HFFc6 (cell line): Measurements from ENCODE around the gene MORC1. TPM values are rescaled to one million over a fixed set of nuclear protein-coding genes. Genes with fewer than 3 reads are reported as not detected.

Source experiments
- DNase-seq: peaks from one replicate; pipeline ENCODE4 v3.0.0-alpha.2; 2018
- H3K27ac Mint-ChIP-seq: 2 replicates; pipeline ENCODE4 v1.8.0; 2020; ENCODE audit warnings: mild to moderate bottlenecking, mixed read lengths
- H3K27me3 Mint-ChIP-seq: 2 replicates; pipeline ENCODE4 v1.8.0; 2021; ENCODE audit warnings: mild to moderate bottlenecking, moderate library complexity, mixed read lengths; ENCODE audit not compliant: insufficient read depth
- H3K36me3 Mint-ChIP-seq: 2 replicates; pipeline ENCODE4 v1.8.0; 2021; ENCODE audit warnings: low read depth, mixed read lengths
- H3K4me1 Mint-ChIP-seq: 2 replicates; pipeline ENCODE4 v1.8.0; 2020; ENCODE audit warnings: low read depth, mixed read lengths
- H3K4me3 Mint-ChIP-seq: 2 replicates; pipeline ENCODE4 v1.8.0; 2020; ENCODE audit warnings: mild to moderate bottlenecking, moderate library complexity, mixed read lengths
- H3K9me3 Mint-ChIP-seq: 2 replicates; pipeline ENCODE4 v1.8.0; 2020; ENCODE audit warnings: mild to moderate bottlenecking, mixed read lengths
- CTCF ChIP-seq: fragments of 200-600 bp; sonication (generic); IDR thresholded peaks from 2 replicates; pipeline ENCODE4 v1.5.0; 2021; ENCODE audit warnings: antibody characterized with exemption, mild to moderate bottlenecking
- total RNA-seq, 6 experiments: library from RNA; stranded (reverse); fragmentation: NEBNext Ultra II Directional; extraction: Animal tissue kit (Norgen Biotek cat#: 25700); gene quantifications; 2 replicates in 1 of 6; 3 replicates in 5 of 6; pipeline ENCODE4 v1.2.3, GENCODE V29; 2021

Gene MORC1
- total RNA-seq, 6 experiments from 2014 or later, result not detected

GRCh38 chr3:109070211-109070610 lies 47.7 kb downstream of the MORC1 start:
- Mint-ChIP-seq H3K4me3 (no peak overlapping the region), H3K9me3 (peaks cover 7% of the 10 kb centered on the region; the same call in 1 of the 2 replicates), H3K27ac (no peak overlapping the region), H3K36me3 (no peaks in the 10 kb centered on the region), H3K4me1 (no peaks in the 10 kb centered on the region), H3K27me3 (peaks cover 2% of the 10 kb centered on the region; the same call in 1 of the 2 replicates)
- TF ChIP-seq CTCF, result no peak
- no peak for DNase-seq

- DNase-seq, result no peak
Measured at GRCh38 chr3:109066864-109067263, 51.1 kb downstream of the MORC1 start.

GRCh38 chr3:109059264-109059663 lies 58.7 kb downstream of the MORC1 start:
- TF ChIP-seq CTCF, result no peak
- no peaks in the 10 kb centered on the region for H3K36me3 Mint-ChIP-seq
- H3K9me3 Mint-ChIP-seq, result peaks cover 4% of the 10 kb centered on the region; the same call in 1 of the 2 replicates
- no peak overlapping the region for H3K27ac Mint-ChIP-seq
- no peak overlapping the region for H3K4me3 Mint-ChIP-seq
- no peak for DNase-seq
- no peaks in the 10 kb centered on the region for H3K4me1 Mint-ChIP-seq
- H3K27me3 Mint-ChIP-seq, result peaks cover 2% of the 10 kb centered on the region; the same call in 1 of the 2 replicates

More at GRCh38 chr3:109066864-109067263, 51.1 kb downstream of the MORC1 start:
- no peak overlapping the region for H3K27ac Mint-ChIP-seq
- H3K27me3 Mint-ChIP-seq, result no peaks in the 10 kb centered on the region
- peaks cover 12% of the 10 kb centered on the region; the same call in 1 of the 2 replicates for H3K9me3 Mint-ChIP-seq
- TF ChIP-seq CTCF, result no peak
- no peak overlapping the region for H3K4me3 Mint-ChIP-seq
- H3K4me1 Mint-ChIP-seq, result no peaks in the 10 kb centered on the region
- H3K36me3 Mint-ChIP-seq, result no peaks in the 10 kb centered on the region

GRCh38 chr3:109057616-109058015 lies 60.3 kb downstream of the MORC1 start:
- Mint-ChIP-seq H3K9me3 (peaks cover 4% of the 10 kb centered on the region; the same call in 1 of the 2 replicates), H3K4me1 (no peaks in the 10 kb centered on the region), H3K27me3 (peaks cover 2% of the 10 kb centered on the region; the same call in 1 of the 2 replicates), H3K27ac (no peak overlapping the region), H3K36me3 (no peaks in the 10 kb centered on the region), H3K4me3 (no peak overlapping the region)
- no peak for TF ChIP-seq CTCF
- DNase-seq, result no peak

GRCh38 chr3:109057056-109057455 lies 60.9 kb downstream of the MORC1 start:
- no peak overlapping the region for H3K4me3 Mint-ChIP-seq
- peaks cover 4% of the 10 kb centered on the region; the same call in 1 of the 2 replicates for H3K9me3 Mint-ChIP-seq
- no peaks in the 10 kb centered on the region for H3K36me3 Mint-ChIP-seq
- no peak for DNase-seq
- H3K27me3 Mint-ChIP-seq, result peaks cover 2% of the 10 kb centered on the region; the same call in 1 of the 2 replicates
- no peak overlapping the region for H3K27ac Mint-ChIP-seq
- no peaks in the 10 kb centered on the region for H3K4me1 Mint-ChIP-seq
- TF ChIP-seq CTCF, result no peak
